ENCODE measurements around the gene TRAF4. TPM values are rescaled to one million over a fixed set of nuclear protein-coding genes. Genes with fewer than 3 reads are reported as not detected.
"Not testable (repeated sequence)": the region's sequence is repeated elsewhere in the genome, so short reads cannot be mapped to it uniquely, and the experiment has no call there.

TRAF4 gene
- total RNA-seq, 1 donor from 2014 or later, result 168 TPM

GRCh38 chr17:28788100-28788499 lies 44.3 kb downstream of the TRAF4 start:
- H3K27ac Mint-ChIP-seq, result no peak overlapping the region
- peaks cover 4% of the 10 kb centered on the region for H3K4me1 Mint-ChIP-seq
- no peaks in the 10 kb centered on the region for H3K27me3 Mint-ChIP-seq
- H3K36me3 Mint-ChIP-seq (ENCODE audit: low read depth), result peaks cover 6% of the 10 kb centered on the region
- intact Hi-C loops (cut with micrococcal nuclease), result no loop called here
- no peaks in the 10 kb centered on the region for H3K9me3 Mint-ChIP-seq
- no peak overlapping the region for H3K4me3 Mint-ChIP-seq
- DNase-seq, result no peak

DNA sequence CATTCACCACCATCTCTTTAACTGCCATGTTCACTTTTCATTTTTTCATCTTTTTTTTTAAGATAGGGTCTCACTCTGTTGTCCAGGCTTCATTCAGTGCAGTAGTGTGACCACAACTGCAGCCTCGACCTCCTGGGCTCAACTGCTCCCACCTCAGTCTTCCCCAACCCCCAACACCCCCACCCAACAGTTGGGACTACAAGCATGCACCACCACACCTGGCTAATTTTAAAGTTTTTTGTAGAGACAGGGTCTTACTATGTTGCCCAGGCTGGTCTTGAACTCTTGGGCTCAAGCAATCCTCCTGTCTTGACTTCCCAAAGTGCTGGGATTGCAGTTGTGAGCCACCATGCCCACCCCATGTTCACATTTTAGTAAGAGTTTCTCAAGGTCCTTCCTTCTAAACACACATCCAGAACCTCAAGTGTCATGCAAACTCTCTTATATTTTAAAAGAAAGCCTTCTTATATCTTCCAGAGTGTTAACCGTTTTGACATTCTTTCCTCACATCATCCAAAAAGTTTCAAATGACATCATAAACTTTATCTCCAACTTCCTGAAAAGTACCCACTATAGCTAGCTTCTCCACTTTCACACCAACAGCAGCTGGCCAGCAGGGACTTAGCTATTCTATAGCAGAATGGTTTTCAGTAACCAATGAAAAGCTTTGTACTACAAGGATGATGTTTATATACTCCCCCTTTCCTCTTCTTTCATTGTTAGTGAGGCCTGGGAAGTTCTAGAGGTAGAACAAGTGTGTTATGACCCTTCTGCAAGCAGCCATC lies 49.3 kb downstream of the TRAF4 start:
- Mint-ChIP-seq H3K27me3 (no peaks in the 10 kb centered on the region), H3K4me1 (peaks cover 11% of the 10 kb centered on the region), H3K4me3 (no peak overlapping the region), H3K27ac (no peak overlapping the region), H3K9me3 (no peaks in the 10 kb centered on the region), H3K36me3 (ENCODE audit: low read depth) (peaks cover 8% of the 10 kb centered on the region)
- no peak for DNase-seq
- intact Hi-C loops (cut with micrococcal nuclease), result no loop called here

GRCh38 chr17:28794846-28795441 lies 51.1 kb downstream of the TRAF4 start:
- intact Hi-C loops (cut with micrococcal nuclease); H3K9me3 Mint-ChIP-seq; H3K27me3 Mint-ChIP-seq: not testable (repeated sequence)

DNA sequence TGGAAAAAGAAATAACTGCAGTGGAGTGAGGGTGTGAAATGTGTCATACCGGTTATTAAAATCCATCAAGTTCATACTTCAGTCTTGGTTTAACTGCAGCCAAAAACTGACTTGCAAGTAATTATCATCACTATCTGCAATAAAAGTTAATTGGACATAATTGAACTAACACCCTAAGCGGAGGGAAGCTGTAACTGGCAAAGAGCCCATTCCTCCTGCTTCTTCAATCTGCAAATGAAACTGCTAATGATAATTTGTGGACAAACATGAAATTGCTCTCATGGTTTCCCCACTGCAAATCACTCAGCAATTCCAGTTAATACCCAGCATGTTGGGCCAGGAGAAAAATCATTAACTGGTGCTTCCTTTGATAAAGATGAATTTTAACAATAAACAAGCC lies 52.3 kb downstream of the TRAF4 start:
- no peak overlapping the region for H3K4me3 Mint-ChIP-seq
- H3K4me1 Mint-ChIP-seq, result peaks cover 7% of the 10 kb centered on the region
- peaks cover 6% of the 10 kb centered on the region for H3K36me3 Mint-ChIP-seq (ENCODE audit: low read depth)
- no peak overlapping the region for H3K27ac Mint-ChIP-seq
- no peaks in the 10 kb centered on the region for H3K9me3 Mint-ChIP-seq
- no peaks in the 10 kb centered on the region for H3K27me3 Mint-ChIP-seq
- DNase-seq, result no peak
- intact Hi-C loops (cut with micrococcal nuclease), result no loop called here

More at GRCh38 chr17:28794846-28795441, 51.1 kb downstream of the TRAF4 start:
- not testable (repeated sequence) for H3K27ac Mint-ChIP-seq; H3K36me3 Mint-ChIP-seq (ENCODE audit: low read depth); DNase-seq; H3K4me3 Mint-ChIP-seq; H3K4me1 Mint-ChIP-seq

Other genes starting within 250 kb of the TRAF4 start
- gene FOXN1, start 237.7 kb upstream of the TRAF4 start, total RNA-seq, result not detected in 2 replicates
- gene UNC119, start 191.4 kb upstream of the TRAF4 start, total RNA-seq, result 59.8 and 60.2 TPM in 2 replicates
- 65.8 and 70.9 TPM in 2 replicates for gene PIGS, start 172.5 kb upstream of the TRAF4 start, total RNA-seq
- gene ALDOC, start 167.1 kb upstream of the TRAF4 start, total RNA-seq, result 70.2 and 72.9 TPM in 2 replicates
- 89.6 and 91.3 TPM in 2 replicates for gene SPAG5, start 145.0 kb upstream of the TRAF4 start, total RNA-seq
- gene RSKR, start 129.8 kb upstream of the TRAF4 start, total RNA-seq, result 40.8 and 43.8 TPM in 2 replicates
- gene BLTP2, start 98.9 kb upstream of the TRAF4 start, total RNA-seq, result 220 and 225 TPM in 2 replicates
- gene SDF2, start 82.1 kb upstream of the TRAF4 start, total RNA-seq, result 43.8 and 46.2 TPM in 2 replicates
- gene SUPT6H, start 81.8 kb upstream of the TRAF4 start, total RNA-seq, result 100 and 108 TPM in 2 replicates
- gene PROCA1, start 32.1 kb upstream of the TRAF4 start, total RNA-seq, result 6.0 TPM in 2 replicates
- gene RAB34, start 26.1 kb upstream of the TRAF4 start, total RNA-seq, result 19.2 and 20.6 TPM in 2 replicates
- 1,588 and 1,610 TPM in 2 replicates for gene RPL23A, start 24.0 kb upstream of the TRAF4 start, total RNA-seq
- gene TLCD1, start 17.8 kb upstream of the TRAF4 start, total RNA-seq, result 12.5 and 16.8 TPM in 2 replicates
- 5.5 and 6.1 TPM in 2 replicates for gene NEK8, start 15.2 kb upstream of the TRAF4 start, total RNA-seq
- 22.4 and 24.0 TPM in 2 replicates for gene FAM222B, start 98.8 kb downstream of the TRAF4 start, total RNA-seq
- 56.8 and 61.2 TPM in 2 replicates for gene ERAL1, start 111.0 kb downstream of the TRAF4 start, total RNA-seq
- gene FLOT2, start 153.7 kb downstream of the TRAF4 start, total RNA-seq, result 109 and 111 TPM in 2 replicates
- gene DHRS13, start 159.1 kb downstream of the TRAF4 start, total RNA-seq, result 32.4 and 34.3 TPM in 2 replicates
- 61.1 TPM in 2 replicates for gene PHF12, start 207.5 kb downstream of the TRAF4 start, total RNA-seq

All from activated CD4-positive, alpha-beta T cell treated with anti-CD3 and anti-CD28 coated beads, Interleukin-2, amount 10 ng/mL, durations not matched to agents 24 days and 14 days (primary cell).